ENCODE measurements around the gene TERB1.

DNA sequence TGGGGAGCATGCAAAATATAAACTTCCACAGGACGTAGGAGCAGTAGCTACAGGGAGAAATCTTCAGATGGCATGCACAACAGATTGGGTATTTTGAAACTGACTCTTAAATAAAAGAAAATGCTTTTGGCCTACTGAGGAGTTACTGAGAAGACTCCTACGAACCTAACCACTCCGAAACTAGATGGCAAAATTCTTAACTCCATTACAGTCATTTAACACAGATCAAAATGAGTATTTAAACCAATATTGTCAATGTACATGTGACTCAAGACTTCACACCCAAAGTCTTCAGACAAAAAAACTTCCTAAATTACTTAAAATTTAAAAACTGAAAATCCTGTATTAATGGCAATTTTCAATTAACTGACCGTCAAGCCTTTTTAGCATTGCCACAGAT is 8.4 kb upstream of the TERB1 start:
- TF ChIP-seq RXRA (IDR thresholded peaks at IDR 0.05; ENCODE audit: borderline replicate concordance, low read depth) (no peak), JUND (IDR thresholded peaks at IDR 0.05) (no peak), NRF1 (IDR thresholded peaks at IDR 0.05; ENCODE audit: low read depth, low read length) (no peak), MXI1 (IDR thresholded peaks at IDR 0.05; ENCODE audit: low read depth, low read length) (no peak), EZH2phosphoT487 (IDR thresholded peaks at IDR 0.05; ENCODE audit: borderline replicate concordance, low read depth) (no peak), GABPA (IDR thresholded peaks at IDR 0.05; ENCODE audit: low read depth) (no peak), YY1 (IDR thresholded peaks at IDR 0.05; ENCODE audit: low read depth) (no peak)
- TF ChIP-seq, protein P1, sequence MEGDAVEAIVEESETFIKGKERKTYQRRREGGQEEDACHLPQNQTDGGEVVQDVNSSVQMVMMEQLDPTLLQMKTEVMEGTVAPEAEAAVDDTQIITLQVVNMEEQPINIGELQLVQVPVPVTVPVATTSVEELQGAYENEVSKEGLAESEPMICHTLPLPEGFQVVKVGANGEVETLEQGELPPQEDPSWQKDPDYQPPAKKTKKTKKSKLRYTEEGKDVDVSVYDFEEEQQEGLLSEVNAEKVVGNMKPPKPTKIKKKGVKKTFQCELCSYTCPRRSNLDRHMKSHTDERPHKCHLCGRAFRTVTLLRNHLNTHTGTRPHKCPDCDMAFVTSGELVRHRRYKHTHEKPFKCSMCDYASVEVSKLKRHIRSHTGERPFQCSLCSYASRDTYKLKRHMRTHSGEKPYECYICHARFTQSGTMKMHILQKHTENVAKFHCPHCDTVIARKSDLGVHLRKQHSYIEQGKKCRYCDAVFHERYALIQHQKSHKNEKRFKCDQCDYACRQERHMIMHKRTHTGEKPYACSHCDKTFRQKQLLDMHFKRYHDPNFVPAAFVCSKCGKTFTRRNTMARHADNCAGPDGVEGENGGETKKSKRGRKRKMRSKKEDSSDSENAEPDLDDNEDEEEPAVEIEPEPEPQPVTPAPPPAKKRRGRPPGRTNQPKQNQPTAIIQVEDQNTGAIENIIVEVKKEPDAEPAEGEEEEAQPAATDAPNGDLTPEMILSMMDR (IDR thresholded peaks at IDR 0.05) = no peak
- TF ChIP-seq, protein P2, sequence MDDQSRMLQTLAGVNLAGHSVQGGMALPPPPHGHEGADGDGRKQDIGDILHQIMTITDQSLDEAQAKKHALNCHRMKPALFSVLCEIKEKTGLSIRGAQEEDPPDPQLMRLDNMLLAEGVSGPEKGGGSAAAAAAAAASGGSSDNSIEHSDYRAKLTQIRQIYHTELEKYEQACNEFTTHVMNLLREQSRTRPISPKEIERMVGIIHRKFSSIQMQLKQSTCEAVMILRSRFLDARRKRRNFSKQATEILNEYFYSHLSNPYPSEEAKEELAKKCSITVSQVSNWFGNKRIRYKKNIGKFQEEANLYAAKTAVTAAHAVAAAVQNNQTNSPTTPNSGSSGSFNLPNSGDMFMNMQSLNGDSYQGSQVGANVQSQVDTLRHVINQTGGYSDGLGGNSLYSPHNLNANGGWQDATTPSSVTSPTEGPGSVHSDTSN (IDR thresholded peaks at IDR 0.05) = no peak
